Endothelial cell of umbilical vein (primary cell): Measurements from ENCODE around the gene SFMBT2. TPM values are rescaled to one million over a fixed set of nuclear protein-coding genes. Genes with fewer than 3 reads are reported as not detected.

Experiments used
- BruUV-seq: library from RNA; stranded (reverse); fragments of 400-500 nt; replicated peaks from 2 replicates; lab custom pipeline; 2021; lab: Mats Ljungman, UMichigan
- CTCF ChIA-PET: fragments of 300-600, 350-600 bp; sonication (Branson Sonifier 250); formaldehyde crosslinking; loops from one replicate; lab custom pipeline; 2021; ENCODE audit warnings: antibody characterized with exemption, inconsistent platforms; lab: Charles Lee
- POLR2A ChIA-PET: fragments of 300-600, 350-600 bp; sonication (Branson Sonifier 250); formaldehyde crosslinking; loops from one replicate; lab custom pipeline; 2021; ENCODE audit warnings: antibody characterized with exemption, inconsistent platforms; lab: Charles Lee
- DNase-seq: peaks from one replicate; pipeline ENCODE4 v3.0.0-alpha.2; 2011; ENCODE audit warnings: low read depth, low spot score
- FAIRE-seq: peaks from 2 replicates; lab custom pipeline; 2011; peaks lifted over from hg19 to GRCh38; lab: Jason Lieb, UNC
- H2AFZ ChIP-seq: 2 replicates; pipeline ENCODE4 v1.6.0; 2012; ENCODE audit warnings: low read depth, low read length, control low read depth, inconsistent platforms
- H3K27ac ChIP-seq: 2 replicates; pipeline ENCODE4 v1.5.1; 2011; ENCODE audit warnings: low read depth, mild to moderate bottlenecking, control low read depth, low read length, moderate library complexity; ENCODE audit not compliant: insufficient read depth
- H3K27me3 ChIP-seq, 2 experiments: 2 replicates each; pipeline versions ENCODE4 v1.6.0 to v1.6.1; 2011; ENCODE audit warnings: low read length in 2 of 2, mixed read lengths in 1 of 2; ENCODE audit not compliant: control insufficient read depth in 2 of 2, insufficient read depth in 2 of 2
- H3K36me3 ChIP-seq, 2 experiments: 2 replicates in 1 of 2; 3 replicates in 1 of 2; pipeline ENCODE4 v1.5.1; 2011; ENCODE audit warnings: low read length in 2 of 2, mild to moderate bottlenecking in 1 of 2, moderate library complexity in 1 of 2; ENCODE audit not compliant: control insufficient read depth in 2 of 2, insufficient read depth in 2 of 2; ENCODE audit errors: extremely low read depth in 1 of 2
- H3K4me1 ChIP-seq: 3 replicates; pipeline ENCODE4 v1.5.1; 2011; ENCODE audit warnings: mild to moderate bottlenecking, low read length; ENCODE audit not compliant: control insufficient read depth, insufficient read depth; ENCODE audit errors: extremely low read depth
- H3K4me2 ChIP-seq: 2 replicates; pipeline ENCODE4 v1.6.1; 2011; ENCODE audit warnings: low read length, control low read depth, mixed read lengths; ENCODE audit not compliant: insufficient read depth
- H3K4me3 ChIP-seq, 3 experiments: fragments of 200-600 bp in 1 of 3; sonication (generic), shearing (Covaris generic) in 1 of 3; replicated peaks in 1 of 3; 2 replicates each; pipeline ENCODE4 v1.5.1; 2011 to 2016; ENCODE audit warnings: control low read depth in 3 of 3, low read length in 3 of 3, mild to moderate bottlenecking in 2 of 3, inconsistent platforms in 1 of 3, low read depth in 1 of 3, moderate library complexity in 1 of 3; ENCODE audit not compliant: insufficient read depth in 1 of 3
- H3K79me2 ChIP-seq: 2 replicates; pipeline ENCODE4 v1.6.0; 2012; ENCODE audit warnings: low read length, inconsistent platforms; ENCODE audit not compliant: control insufficient read depth, insufficient read depth
- H3K9ac ChIP-seq: replicated peaks from 2 replicates; pipeline ENCODE3; 2011; ENCODE audit warnings: low read length, control low read depth; ENCODE audit not compliant: insufficient read depth; ENCODE audit errors: extremely low read depth
- H3K9me1 ChIP-seq: replicated peaks from 3 replicates; pipeline ENCODE4 v1.6.0; 2011; ENCODE audit warnings: mild to moderate bottlenecking, low read length; ENCODE audit not compliant: control insufficient read depth, insufficient read depth; ENCODE audit errors: extremely low read depth
- H3K9me3 ChIP-seq: replicated peaks from 2 replicates; pipeline ENCODE4 v1.5.1; 2012; ENCODE audit warnings: low read length, inconsistent platforms; ENCODE audit not compliant: control insufficient read depth, insufficient read depth
- H4K20me1 ChIP-seq: replicated peaks from 2 replicates; pipeline ENCODE3; 2011; ENCODE audit warnings: mild to moderate bottlenecking, low read length; ENCODE audit not compliant: control insufficient read depth, insufficient read depth; ENCODE audit errors: extremely low read depth
- EZH2 ChIP-seq: IDR thresholded peaks from 2 replicates; pipeline ENCODE4 v1.6.1; 2012; ENCODE audit warnings: borderline replicate concordance, low read depth, mild to moderate bottlenecking, moderate library complexity, low read length, inconsistent platforms; ENCODE audit not compliant: severe bottlenecking
- FOS ChIP-seq: IDR thresholded peaks from 2 replicates; pipeline ENCODE4 v1.6.1; 2011; ENCODE audit warnings: mild to moderate bottlenecking, low read length, moderate library complexity, borderline replicate concordance; ENCODE audit not compliant: insufficient read depth
- GATA2 ChIP-seq: IDR thresholded peaks from 2 replicates; pipeline ENCODE4 v1.7.0; 2011; ENCODE audit warnings: low read depth, mild to moderate bottlenecking, moderate library complexity, mixed read lengths, low read length; ENCODE audit not compliant: insufficient read length, insufficient read depth
- JUN ChIP-seq: IDR thresholded peaks from 2 replicates; pipeline ENCODE4 v1.6.1; 2011; ENCODE audit warnings: borderline replicate concordance, low read depth; ENCODE audit not compliant: insufficient read length, insufficient read depth
- MYC ChIP-seq: IDR thresholded peaks from one replicate; pipeline ENCODE4 v1.6.1; 2011; ENCODE audit warnings: mild to moderate bottlenecking, low read depth, low read length
- POLR2A ChIP-seq: IDR thresholded peaks from 2 replicates; pipeline ENCODE4 v1.6.1; 2012; ENCODE audit warnings: low read depth, mild to moderate bottlenecking, control low read depth, low read length
- POLR2AphosphoS5 ChIP-seq: IDR thresholded peaks from 2 replicates; pipeline ENCODE4 v1.6.1; 2012; ENCODE audit warnings: low read depth, mild to moderate bottlenecking, control low read depth, low read length, moderate library complexity; ENCODE audit not compliant: insufficient read depth
- dilution Hi-C: fragments of 300-500 bp; cut with MboI; formaldehyde crosslinking; loops from one replicate; pipeline ENCODE4 v1.15.0; 2019; ENCODE audit warnings: low sequenced_read_pairs; ENCODE audit not compliant: extremely low pct_ligation_motif_present
- intact Hi-C: fragments of 100-400 bp; cut with micrococcal nuclease; formaldehyde crosslinking; loops from one replicate; pipeline ENCODE4 v1.10.0; 2022
- polyA plus RNA-seq, 4 experiments: library from polyadenylated mRNA; depleted of rRNA in 3 of 4; stranded (reverse) in 3 of 4; unstranded in 1 of 4; fragments of >200 nt; gene quantifications; 2 replicates each; pipeline versions ENCODE4 v1.2.1 to v1.2.3, GENCODE V29; 2011 to 2012; ENCODE audit warnings: missing spikeins in 1 of 4
- total RNA-seq: library from RNA; stranded (reverse); gene quantifications from 2 replicates; pipeline ENCODE4 v1.2.3, GENCODE V29; 2021
- TF ChIP-seq, protein P1 (sequence below), 2 donors: IDR thresholded peaks; 1 replicate in 1 of 2; 2 replicates in 1 of 2; pipeline ENCODE4 v1.5.1; 2011; ENCODE audit warnings: low read length in 2 of 2, mild to moderate bottlenecking in 2 of 2, moderate library complexity in 2 of 2, control low read depth in 1 of 2, inconsistent platforms in 1 of 2, low read depth in 1 of 2; ENCODE audit not compliant: insufficient read depth in 1 of 2; ENCODE audit errors: extremely low read depth in 1 of 2
- TF ChIP-seq, protein P2 (sequence below): IDR thresholded peaks from 2 replicates; pipeline ENCODE4 v1.6.1; 2011; ENCODE audit not compliant: insufficient read depth, insufficient read length

SFMBT2 gene
- total and polyA plus RNA-seq, 2 donors (not counting 3 experiments of a cell fraction or from before 2014, with no cell fraction given): 0.14 to 0.64 TPM

DNA sequence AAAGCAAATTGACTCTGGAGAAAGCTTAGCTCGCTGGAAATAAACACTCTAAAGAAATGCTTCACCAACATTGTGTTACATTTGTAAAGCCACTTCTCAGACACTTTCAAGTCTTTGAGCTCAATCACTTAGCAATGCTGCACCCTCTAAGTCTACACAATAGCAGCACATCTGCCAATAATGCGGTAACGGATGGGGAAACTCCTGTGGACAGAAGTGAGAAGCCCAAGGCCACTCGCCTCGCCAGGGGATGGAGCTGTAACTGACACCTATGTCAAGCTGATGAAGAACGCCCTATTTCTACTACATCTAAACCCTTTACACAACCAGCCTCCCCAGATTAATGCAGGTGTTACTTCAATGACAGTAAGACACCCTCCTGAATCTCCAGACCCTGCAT is 167.7 kb downstream of the SFMBT2 start:
- no peaks in the 10 kb centered on the region for H3K4me1 ChIP-seq
- intact Hi-C loops: no loop called here
- TF ChIP-seq EZH2 (no peak), GATA2 (no peak), MYC (no peak), FOS (no peak), JUN (no peak), POLR2A (no peak), POLR2AphosphoS5 (no peak)
- TF ChIP-seq, protein P1, sequence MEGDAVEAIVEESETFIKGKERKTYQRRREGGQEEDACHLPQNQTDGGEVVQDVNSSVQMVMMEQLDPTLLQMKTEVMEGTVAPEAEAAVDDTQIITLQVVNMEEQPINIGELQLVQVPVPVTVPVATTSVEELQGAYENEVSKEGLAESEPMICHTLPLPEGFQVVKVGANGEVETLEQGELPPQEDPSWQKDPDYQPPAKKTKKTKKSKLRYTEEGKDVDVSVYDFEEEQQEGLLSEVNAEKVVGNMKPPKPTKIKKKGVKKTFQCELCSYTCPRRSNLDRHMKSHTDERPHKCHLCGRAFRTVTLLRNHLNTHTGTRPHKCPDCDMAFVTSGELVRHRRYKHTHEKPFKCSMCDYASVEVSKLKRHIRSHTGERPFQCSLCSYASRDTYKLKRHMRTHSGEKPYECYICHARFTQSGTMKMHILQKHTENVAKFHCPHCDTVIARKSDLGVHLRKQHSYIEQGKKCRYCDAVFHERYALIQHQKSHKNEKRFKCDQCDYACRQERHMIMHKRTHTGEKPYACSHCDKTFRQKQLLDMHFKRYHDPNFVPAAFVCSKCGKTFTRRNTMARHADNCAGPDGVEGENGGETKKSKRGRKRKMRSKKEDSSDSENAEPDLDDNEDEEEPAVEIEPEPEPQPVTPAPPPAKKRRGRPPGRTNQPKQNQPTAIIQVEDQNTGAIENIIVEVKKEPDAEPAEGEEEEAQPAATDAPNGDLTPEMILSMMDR (IDR thresholded peaks at IDR 0.05; ENCODE audit: extremely low read depth in 1 of 2, insufficient read depth in 1 of 2, low read depth in 1 of 2, low read length in 2 of 2): no peak
- TF ChIP-seq, protein P2, sequence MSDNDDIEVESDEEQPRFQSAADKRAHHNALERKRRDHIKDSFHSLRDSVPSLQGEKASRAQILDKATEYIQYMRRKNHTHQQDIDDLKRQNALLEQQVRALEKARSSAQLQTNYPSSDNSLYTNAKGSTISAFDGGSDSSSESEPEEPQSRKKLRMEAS: no peak
- no peak for DNase-seq
- no peak overlapping the region for H3K4me3 ChIP-seq
- H3K9ac ChIP-seq: no peak overlapping the region
- ChIA-PET CTCF (no interaction called here), POLR2A (no interaction called here)
- no peak overlapping the region for H2AFZ ChIP-seq
- no peaks in the 10 kb centered on the region for H3K9me1 ChIP-seq
- H3K9me3 ChIP-seq: no peaks in the 10 kb centered on the region
- H3K79me2 ChIP-seq: no peaks in the 10 kb centered on the region
- H3K4me2 ChIP-seq: no peak overlapping the region
- FAIRE-seq: no peak
- H3K27ac ChIP-seq: no peak overlapping the region
- no peaks in the 10 kb centered on the region for H4K20me1 ChIP-seq
- dilution Hi-C loops: no loop called here
- H3K27me3 ChIP-seq: no peaks in the 10 kb centered on the region
- BruUV-seq: no TSS peak
- H3K36me3 ChIP-seq: no peaks in the 10 kb centered on the region
